Astrocyte (in vitro differentiated cells and primary cell): ENCODE measurements around the gene TSC22D1. TPM values are rescaled to one million over a fixed set of nuclear protein-coding genes. Genes with fewer than 3 reads are reported as not detected.

ENCODE experiments used
- DNase-seq: peaks from one replicate; pipeline ENCODE4 v3.0.0-alpha.2; 2010; ENCODE audit warnings: low read depth
- FAIRE-seq: peaks from 2 replicates; lab custom pipeline; 2011; peaks lifted over from hg19 to GRCh38; lab: Jason Lieb, UNC
- H2AFZ ChIP-seq: 2 replicates; pipeline ENCODE4 v1.6.0; 2012; ENCODE audit warnings: low read depth, low read length, inconsistent platforms
- H3K27ac ChIP-seq: 2 replicates; pipeline ENCODE4 v1.5.1; 2011; ENCODE audit warnings: low read depth, low read length, inconsistent platforms
- H3K27me3 ChIP-seq: 2 replicates; pipeline ENCODE4 v1.6.0; 2011; ENCODE audit warnings: low read length, inconsistent platforms; ENCODE audit not compliant: insufficient read depth
- H3K36me3 ChIP-seq: 2 replicates; pipeline ENCODE4 v1.5.1; 2011; ENCODE audit warnings: low read length, inconsistent platforms; ENCODE audit not compliant: insufficient read depth
- H3K4me1 ChIP-seq: 2 replicates; pipeline ENCODE4 v1.5.1; 2011; ENCODE audit warnings: low read length, inconsistent platforms; ENCODE audit not compliant: insufficient read depth
- H3K4me2 ChIP-seq: 2 replicates; pipeline ENCODE4 v1.6.0; 2012; ENCODE audit warnings: low read length, inconsistent platforms
- H3K4me3 ChIP-seq: 2 replicates; pipeline ENCODE4 v1.5.1; 2011; ENCODE audit warnings: low read depth, mild to moderate bottlenecking, low read length, inconsistent platforms; ENCODE audit not compliant: insufficient read depth
- H3K79me2 ChIP-seq: 2 replicates; pipeline ENCODE4 v1.6.0; 2012; ENCODE audit warnings: mild to moderate bottlenecking, low read length, inconsistent platforms; ENCODE audit not compliant: insufficient read depth
- H3K9ac ChIP-seq: 2 replicates; pipeline ENCODE4 v1.6.0; 2012; ENCODE audit warnings: mild to moderate bottlenecking, low read length, inconsistent platforms
- H3K9me3 ChIP-seq: 2 replicates; pipeline ENCODE4 v1.5.1; 2012; ENCODE audit warnings: low read depth, mild to moderate bottlenecking, low read length, inconsistent platforms; ENCODE audit not compliant: insufficient read depth
- H4K20me1 ChIP-seq: 2 replicates; pipeline ENCODE4 v1.6.0; 2012; ENCODE audit warnings: low read length, inconsistent platforms; ENCODE audit not compliant: insufficient read depth
- H3K27ac Mint-ChIP-seq: one replicate; pipeline ENCODE4 v1.8.0; 2021; ENCODE audit warnings: mild to moderate bottlenecking, mixed read lengths; ENCODE audit not compliant: unreplicated experiment
- H3K27me3 Mint-ChIP-seq: one replicate; pipeline ENCODE4 v1.8.0; 2021; ENCODE audit warnings: low read depth, mixed read lengths; ENCODE audit not compliant: unreplicated experiment
- H3K36me3 Mint-ChIP-seq: one replicate; pipeline ENCODE4 v1.8.0; 2021; ENCODE audit warnings: low read depth, mixed read lengths; ENCODE audit not compliant: unreplicated experiment
- H3K4me1 Mint-ChIP-seq: one replicate; pipeline ENCODE4 v1.8.0; 2021; ENCODE audit warnings: low read depth, mixed read lengths; ENCODE audit not compliant: unreplicated experiment
- H3K4me3 Mint-ChIP-seq: one replicate; pipeline ENCODE4 v1.8.0; 2021; ENCODE audit warnings: mild to moderate bottlenecking, moderate library complexity, mixed read lengths; ENCODE audit not compliant: unreplicated experiment
- H3K9me3 Mint-ChIP-seq: one replicate; pipeline ENCODE4 v1.8.0; 2021; ENCODE audit warnings: mild to moderate bottlenecking, mixed read lengths; ENCODE audit not compliant: unreplicated experiment
- EZH2 ChIP-seq: IDR thresholded peaks from 2 replicates; pipeline ENCODE4 v1.6.1; 2012; ENCODE audit warnings: mild to moderate bottlenecking, low read length, inconsistent platforms; ENCODE audit not compliant: insufficient read depth
- total RNA-seq: library from RNA; stranded (reverse); gene quantifications from 2 replicates; pipeline ENCODE4 v1.2.1, GENCODE V29; 2021
- TF ChIP-seq, protein P1 (sequence below): IDR thresholded peaks from 2 replicates; pipeline ENCODE4 v1.5.1; 2011; ENCODE audit warnings: low read depth, mild to moderate bottlenecking, inconsistent platforms, low read length, moderate library complexity; ENCODE audit not compliant: insufficient read depth

TSC22D1 gene
- total RNA-seq, 1 donor from 2014 or later: 96.2 TPM

DNA sequence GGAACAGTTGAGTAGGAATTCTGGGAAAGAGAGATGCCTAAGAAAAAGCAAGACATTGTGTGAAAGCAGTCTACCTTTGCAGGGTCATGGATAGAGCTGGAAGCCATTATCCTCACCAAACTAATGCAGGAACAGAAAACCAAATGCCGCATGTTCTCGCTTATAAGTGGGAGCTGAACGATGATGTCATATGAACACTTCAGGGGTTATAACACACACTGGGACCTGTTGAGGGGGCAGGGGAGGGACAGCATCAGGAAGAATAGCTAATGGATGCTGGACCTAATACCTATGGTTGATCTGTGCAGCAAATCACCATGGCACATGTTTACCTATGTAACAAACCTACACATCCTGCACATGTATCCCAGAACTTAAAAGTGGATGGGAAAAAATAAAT is 69.9 kb downstream of the TSC22D1 start:
- no peak for DNase-seq
- no peak overlapping the region for H3K27ac ChIP-seq
- H3K4me3 ChIP-seq: no peak overlapping the region
- H3K27me3 ChIP-seq: no peaks in the 10 kb centered on the region
- Mint-ChIP-seq H3K27ac (peak overlapping the region; percentile 6), H3K4me1 (peaks cover 2% of the 10 kb centered on the region), H3K4me3 (no peak overlapping the region), H3K27me3 (no peaks in the 10 kb centered on the region), H3K36me3 (peaks cover 7% of the 10 kb centered on the region), H3K9me3 (no peaks in the 10 kb centered on the region)
- H4K20me1 ChIP-seq: peaks cover 12% of the 10 kb centered on the region
- TF ChIP-seq, protein P1, sequence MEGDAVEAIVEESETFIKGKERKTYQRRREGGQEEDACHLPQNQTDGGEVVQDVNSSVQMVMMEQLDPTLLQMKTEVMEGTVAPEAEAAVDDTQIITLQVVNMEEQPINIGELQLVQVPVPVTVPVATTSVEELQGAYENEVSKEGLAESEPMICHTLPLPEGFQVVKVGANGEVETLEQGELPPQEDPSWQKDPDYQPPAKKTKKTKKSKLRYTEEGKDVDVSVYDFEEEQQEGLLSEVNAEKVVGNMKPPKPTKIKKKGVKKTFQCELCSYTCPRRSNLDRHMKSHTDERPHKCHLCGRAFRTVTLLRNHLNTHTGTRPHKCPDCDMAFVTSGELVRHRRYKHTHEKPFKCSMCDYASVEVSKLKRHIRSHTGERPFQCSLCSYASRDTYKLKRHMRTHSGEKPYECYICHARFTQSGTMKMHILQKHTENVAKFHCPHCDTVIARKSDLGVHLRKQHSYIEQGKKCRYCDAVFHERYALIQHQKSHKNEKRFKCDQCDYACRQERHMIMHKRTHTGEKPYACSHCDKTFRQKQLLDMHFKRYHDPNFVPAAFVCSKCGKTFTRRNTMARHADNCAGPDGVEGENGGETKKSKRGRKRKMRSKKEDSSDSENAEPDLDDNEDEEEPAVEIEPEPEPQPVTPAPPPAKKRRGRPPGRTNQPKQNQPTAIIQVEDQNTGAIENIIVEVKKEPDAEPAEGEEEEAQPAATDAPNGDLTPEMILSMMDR: no peak
- no peak for TF ChIP-seq EZH2
- no peaks in the 10 kb centered on the region for H3K9me3 ChIP-seq
- H3K4me1 ChIP-seq: no peaks in the 10 kb centered on the region
- H3K4me2 ChIP-seq: no peak overlapping the region
- H2AFZ ChIP-seq: no peak overlapping the region
- no peaks in the 10 kb centered on the region for H3K79me2 ChIP-seq
- no peak for FAIRE-seq
- H3K36me3 ChIP-seq: peaks cover 6% of the 10 kb centered on the region
- H3K9ac ChIP-seq: no peak overlapping the region

DNA sequence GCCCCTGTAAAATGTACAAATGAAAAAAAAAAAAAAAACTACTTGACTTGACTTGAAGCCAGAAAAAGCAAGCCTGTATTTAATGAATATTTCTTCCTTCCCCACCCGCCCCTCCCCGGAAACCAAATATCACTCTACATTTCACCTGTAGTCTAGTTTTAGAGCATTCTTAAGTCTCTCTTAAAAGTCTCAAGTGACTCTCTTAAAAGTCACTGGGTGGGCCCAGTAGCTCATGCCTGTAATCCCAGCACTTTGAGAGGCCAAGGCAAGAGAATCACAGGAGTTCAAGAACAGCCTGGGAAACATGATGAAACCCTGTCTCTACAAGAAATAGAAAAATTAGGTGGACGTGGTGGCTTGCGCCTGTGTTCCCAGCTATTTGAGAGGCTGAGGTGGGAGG is 72.0 kb downstream of the TSC22D1 start:
- Histone ChIP-seq H3K9ac (no peak overlapping the region), H3K27ac (no peak overlapping the region), H3K79me2 (no peaks in the 10 kb centered on the region), H3K9me3 (no peaks in the 10 kb centered on the region), H3K4me2 (no peak overlapping the region), H4K20me1 (peaks cover 12% of the 10 kb centered on the region), H3K4me3 (no peak overlapping the region), H2AFZ (no peak overlapping the region), H3K27me3 (no peaks in the 10 kb centered on the region), H3K4me1 (no peaks in the 10 kb centered on the region), H3K36me3 (peaks cover 11% of the 10 kb centered on the region)
- no peaks in the 10 kb centered on the region for H3K27me3 Mint-ChIP-seq
- TF ChIP-seq EZH2: no peak
- TF ChIP-seq, protein P1: no peak
- DNase-seq (no peak), FAIRE-seq (no peak)
- H3K4me3 Mint-ChIP-seq: no peak overlapping the region
- H3K4me1 Mint-ChIP-seq: peaks cover 2% of the 10 kb centered on the region
- peaks cover 10% of the 10 kb centered on the region for H3K36me3 Mint-ChIP-seq
- no peaks in the 10 kb centered on the region for H3K9me3 Mint-ChIP-seq
- no peak overlapping the region for H3K27ac Mint-ChIP-seq

DNA sequence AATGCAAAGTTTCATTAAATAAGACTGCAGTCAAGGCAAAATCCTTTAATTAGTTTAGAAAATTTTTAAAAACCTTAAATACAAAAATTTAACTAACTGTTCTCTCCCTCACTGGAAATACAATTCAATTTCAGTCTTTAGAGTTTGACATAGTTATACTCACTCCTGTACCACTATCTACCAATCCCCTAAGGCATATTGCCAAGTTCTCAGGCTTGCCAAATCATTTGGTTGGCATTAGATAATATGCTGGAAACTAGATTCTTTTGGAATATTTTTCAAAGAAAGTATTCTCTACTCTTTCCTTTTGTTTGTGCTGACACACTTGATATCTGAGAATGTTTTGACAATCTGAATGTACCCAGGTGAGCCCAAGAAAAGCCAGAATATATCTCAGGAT is 77.2 kb downstream of the TSC22D1 start:
- no peak for FAIRE-seq
- H4K20me1 ChIP-seq: peaks cover 14% of the 10 kb centered on the region
- TF ChIP-seq, protein P1: no peak
- no peak for TF ChIP-seq EZH2
- H3K27me3 ChIP-seq: no peaks in the 10 kb centered on the region
- no peaks in the 10 kb centered on the region for H3K9me3 ChIP-seq
- peaks cover 16% of the 10 kb centered on the region for H3K36me3 Mint-ChIP-seq
- no peak overlapping the region for H3K4me3 Mint-ChIP-seq
- H3K4me1 ChIP-seq: no peaks in the 10 kb centered on the region
- no peak overlapping the region for H2AFZ ChIP-seq
- no peaks in the 10 kb centered on the region for H3K27me3 Mint-ChIP-seq
- peaks cover 13% of the 10 kb centered on the region for H3K79me2 ChIP-seq
- peaks cover 7% of the 10 kb centered on the region for H3K36me3 ChIP-seq
- H3K27ac ChIP-seq: no peak overlapping the region
- H3K4me3 ChIP-seq: no peak overlapping the region
- peaks cover 5% of the 10 kb centered on the region for H3K9me3 Mint-ChIP-seq
- no peak overlapping the region for H3K9ac ChIP-seq
- peaks cover 2% of the 10 kb centered on the region for H3K4me1 Mint-ChIP-seq
- DNase-seq: no peak
- H3K27ac Mint-ChIP-seq: no peak overlapping the region
- no peak overlapping the region for H3K4me2 ChIP-seq
